K562 (cell line): ENCODE results near the gene SERPINE2. TPM values are rescaled to one million over a fixed set of nuclear protein-coding genes. Genes with fewer than 3 reads are reported as not detected.

ENCODE experiments used
- ETV6 ChIP-seq, 3 experiments: fragments of 150-350 bp in 1 of 3; sonication (generic) in 1 of 3; formaldehyde crosslinking in 1 of 3; IDR thresholded peaks; 2 replicates each; pipeline versions ENCODE4 v1.6.1 to v1.8.0; 2014 to 2022; ENCODE audit warnings: borderline replicate concordance in 2 of 3, low read depth in 2 of 3, antibody characterized with exemption in 1 of 3, low read length in 1 of 3, mild to moderate bottlenecking in 1 of 3, missing genetic modification reagents in 1 of 3
- HDAC3 ChIP-seq: fragments of 450-650 bp; IDR thresholded peaks from 2 replicates; pipeline ENCODE4 v1.6.1; 2018; ENCODE audit warnings: borderline replicate concordance, mild to moderate bottlenecking, moderate library complexity; ENCODE audit not compliant: partially characterized antibody
- SNAPC5 ChIP-seq: fragments of 250-450 bp; sonication (Bioruptor Pico); IDR thresholded peaks from 2 replicates; pipeline ENCODE4 v1.8.0; 2021; ENCODE audit warnings: moderate library complexity, mild to moderate bottlenecking, inconsistent platforms
- SRSF9 ChIP-seq: fragments of 200-400 bp; formaldehyde crosslinking; IDR thresholded peaks from 2 replicates; pipeline ENCODE4 v1.6.1; 2017; ENCODE audit warnings: low read depth, low read length, borderline replicate concordance
- TAF1 ChIP-seq: IDR thresholded peaks from 2 replicates; pipeline ENCODE4 v1.6.1; 2011; ENCODE audit warnings: mild to moderate bottlenecking, low read length, moderate library complexity; ENCODE audit not compliant: insufficient read depth, control insufficient read depth, severe bottlenecking; ENCODE audit errors: extremely low read depth
- THRB ChIP-seq: fragments of 450-650 bp; formaldehyde crosslinking; conservative IDR thresholded peaks from 2 replicates; pipeline ENCODE4 v1.4.0; 2022; ENCODE audit warnings: mild to moderate bottlenecking, missing genetic modification characterization
- TSC22D4 ChIP-seq: fragments of 450-650 bp; IDR thresholded peaks from 2 replicates; pipeline ENCODE4 v1.6.1; 2016; ENCODE audit warnings: missing genetic modification characterization, missing biosample characterization, control low read depth
- ZC3H8 ChIP-seq: fragments of 450-650 bp; IDR thresholded peaks from 2 replicates; pipeline ENCODE4 v1.6.1; 2017
- ZFX ChIP-seq: sonication (generic); formaldehyde crosslinking; IDR thresholded peaks from 2 replicates; pipeline ENCODE4 v1.8.0; 2022; ENCODE audit warnings: mild to moderate bottlenecking, missing genetic modification reagents, moderate library complexity
- ZNF217 ChIP-seq: sonication (generic); formaldehyde crosslinking; IDR thresholded peaks from 2 replicates; pipeline ENCODE4 v1.8.0; 2022; ENCODE audit warnings: mild to moderate bottlenecking, missing genetic modification reagents
- ZNF324 ChIP-seq: fragments of 250-450 bp; sonication (Bioruptor Pico); IDR thresholded peaks from 2 replicates; pipeline ENCODE4 v1.4.0; 2020; ENCODE audit warnings: mild to moderate bottlenecking
- ZNF644 ChIP-seq: fragments of 200-800 bp; sonication (Bioruptor generic); IDR thresholded peaks from 2 replicates; pipeline ENCODE4 v1.6.1; 2016; ENCODE audit warnings: low read depth, missing genetic modification characterization, missing compliant biosample characterization
- polyA plus RNA-seq, 8 experiments: library from polyadenylated mRNA; depleted of rRNA in 4 of 8; stranded (reverse) in 5 of 8; unstranded in 3 of 8; fragments of >200 nt; fragmentation: Nextera tagmentation in 2 of 8; fragmentation: Illumina TruSeq in 1 of 8; extraction: Ambion mirVana in 2 of 8; extraction: Trizol in 1 of 8; gene quantifications; 2 replicates each; pipeline versions ENCODE4 v1.2.1 to v1.2.3, GENCODE V29; 2011 to 2014; ENCODE audit warnings: inconsistent platforms in 1 of 8, missing spikeins in 1 of 8
- total RNA-seq, 7 experiments: library from RNA; depleted of rRNA in 6 of 7; stranded (reverse); fragments of >200 nt in 6 of 7; fragmentation: Illumina TruSeq in 2 of 7; extraction: Trizol in 2 of 7; gene quantifications; 2 replicates each; pipeline versions ENCODE4 v1.2.1 to v1.2.3, GENCODE V29; 2011 to 2021; ENCODE audit warnings: low replicate concordance in 1 of 7
- TF ChIP-seq, protein P1 (sequence below): fragments of 450-650 bp; formaldehyde crosslinking; IDR thresholded peaks from 2 replicates; pipeline ENCODE4 v1.4.0; 2020; ENCODE audit warnings: mild to moderate bottlenecking, moderate library complexity
- TF ChIP-seq, protein P2 (sequence below): fragments of 200-800 bp; sonication (Bioruptor generic); IDR thresholded peaks from 2 replicates; pipeline ENCODE4 v1.6.1; 2016; ENCODE audit warnings: missing genetic modification characterization, missing compliant biosample characterization
- TF ChIP-seq, protein P3 (sequence below): IDR thresholded peaks from 3 replicates; pipeline ENCODE4 v1.6.1; 2011; ENCODE audit warnings: borderline replicate concordance, mild to moderate bottlenecking; ENCODE audit not compliant: insufficient read length, insufficient read depth

The SERPINE2 gene
- total and polyA plus RNA-seq, 9 of the 15 experiments (the other 6 are each of a cell fraction or from before 2014, with no cell fraction given): 0.03 to 0.16 (median 0.13) TPM; not detected in 6

GRCh38 chr2:223957092-223957851 lies 81.8 kb downstream of the SERPINE2 start, which contains the start of gene MRPL44 (continued):
- TF ChIP-seq ZNF324 (CRISPR knock-in tag): no peak
- no peak for TF ChIP-seq SRSF9
- TF ChIP-seq SNAPC5 (CRISPR knock-in tag): no peak
- TF ChIP-seq, protein P1, sequence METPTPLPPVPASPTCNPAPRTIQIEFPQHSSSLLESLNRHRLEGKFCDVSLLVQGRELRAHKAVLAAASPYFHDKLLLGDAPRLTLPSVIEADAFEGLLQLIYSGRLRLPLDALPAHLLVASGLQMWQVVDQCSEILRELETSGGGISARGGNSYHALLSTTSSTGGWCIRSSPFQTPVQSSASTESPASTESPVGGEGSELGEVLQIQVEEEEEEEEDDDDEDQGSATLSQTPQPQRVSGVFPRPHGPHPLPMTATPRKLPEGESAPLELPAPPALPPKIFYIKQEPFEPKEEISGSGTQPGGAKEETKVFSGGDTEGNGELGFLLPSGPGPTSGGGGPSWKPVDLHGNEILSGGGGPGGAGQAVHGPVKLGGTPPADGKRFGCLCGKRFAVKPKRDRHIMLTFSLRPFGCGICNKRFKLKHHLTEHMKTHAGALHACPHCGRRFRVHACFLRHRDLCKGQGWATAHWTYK: no peak
- TF ChIP-seq ZFX: peak; percentile 53; the same call in 1 of the 2 replicates
- TF ChIP-seq, protein P2, sequence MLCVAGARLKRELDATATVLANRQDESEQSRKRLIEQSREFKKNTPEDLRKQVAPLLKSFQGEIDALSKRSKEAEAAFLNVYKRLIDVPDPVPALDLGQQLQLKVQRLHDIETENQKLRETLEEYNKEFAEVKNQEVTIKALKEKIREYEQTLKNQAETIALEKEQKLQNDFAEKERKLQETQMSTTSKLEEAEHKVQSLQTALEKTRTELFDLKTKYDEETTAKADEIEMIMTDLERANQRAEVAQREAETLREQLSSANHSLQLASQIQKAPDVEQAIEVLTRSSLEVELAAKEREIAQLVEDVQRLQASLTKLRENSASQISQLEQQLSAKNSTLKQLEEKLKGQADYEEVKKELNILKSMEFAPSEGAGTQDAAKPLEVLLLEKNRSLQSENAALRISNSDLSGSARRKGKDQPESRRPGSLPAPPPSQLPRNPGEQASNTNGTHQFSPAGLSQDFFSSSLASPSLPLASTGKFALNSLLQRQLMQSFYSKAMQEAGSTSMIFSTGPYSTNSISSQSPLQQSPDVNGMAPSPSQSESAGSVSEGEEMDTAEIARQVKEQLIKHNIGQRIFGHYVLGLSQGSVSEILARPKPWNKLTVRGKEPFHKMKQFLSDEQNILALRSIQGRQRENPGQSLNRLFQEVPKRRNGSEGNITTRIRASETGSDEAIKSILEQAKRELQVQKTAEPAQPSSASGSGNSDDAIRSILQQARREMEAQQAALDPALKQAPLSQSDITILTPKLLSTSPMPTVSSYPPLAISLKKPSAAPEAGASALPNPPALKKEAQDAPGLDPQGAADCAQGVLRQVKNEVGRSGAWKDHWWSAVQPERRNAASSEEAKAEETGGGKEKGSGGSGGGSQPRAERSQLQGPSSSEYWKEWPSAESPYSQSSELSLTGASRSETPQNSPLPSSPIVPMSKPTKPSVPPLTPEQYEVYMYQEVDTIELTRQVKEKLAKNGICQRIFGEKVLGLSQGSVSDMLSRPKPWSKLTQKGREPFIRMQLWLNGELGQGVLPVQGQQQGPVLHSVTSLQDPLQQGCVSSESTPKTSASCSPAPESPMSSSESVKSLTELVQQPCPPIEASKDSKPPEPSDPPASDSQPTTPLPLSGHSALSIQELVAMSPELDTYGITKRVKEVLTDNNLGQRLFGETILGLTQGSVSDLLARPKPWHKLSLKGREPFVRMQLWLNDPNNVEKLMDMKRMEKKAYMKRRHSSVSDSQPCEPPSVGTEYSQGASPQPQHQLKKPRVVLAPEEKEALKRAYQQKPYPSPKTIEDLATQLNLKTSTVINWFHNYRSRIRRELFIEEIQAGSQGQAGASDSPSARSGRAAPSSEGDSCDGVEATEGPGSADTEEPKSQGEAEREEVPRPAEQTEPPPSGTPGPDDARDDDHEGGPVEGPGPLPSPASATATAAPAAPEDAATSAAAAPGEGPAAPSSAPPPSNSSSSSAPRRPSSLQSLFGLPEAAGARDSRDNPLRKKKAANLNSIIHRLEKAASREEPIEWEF (CRISPR knock-in tag): no peak
- no peak for TF ChIP-seq ZC3H8
- no peak for TF ChIP-seq ZNF644 (tag)
- TF ChIP-seq, protein P3, sequence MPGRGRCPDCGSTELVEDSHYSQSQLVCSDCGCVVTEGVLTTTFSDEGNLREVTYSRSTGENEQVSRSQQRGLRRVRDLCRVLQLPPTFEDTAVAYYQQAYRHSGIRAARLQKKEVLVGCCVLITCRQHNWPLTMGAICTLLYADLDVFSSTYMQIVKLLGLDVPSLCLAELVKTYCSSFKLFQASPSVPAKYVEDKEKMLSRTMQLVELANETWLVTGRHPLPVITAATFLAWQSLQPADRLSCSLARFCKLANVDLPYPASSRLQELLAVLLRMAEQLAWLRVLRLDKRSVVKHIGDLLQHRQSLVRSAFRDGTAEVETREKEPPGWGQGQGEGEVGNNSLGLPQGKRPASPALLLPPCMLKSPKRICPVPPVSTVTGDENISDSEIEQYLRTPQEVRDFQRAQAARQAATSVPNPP: no peak
- TF ChIP-seq HDAC3: peak; percentile 58
- peak; percentile 90 for TF ChIP-seq TAF1
- TF ChIP-seq ETV6 (IDR thresholded peaks at IDR 0.05; ENCODE audit: borderline replicate concordance in 1 of 2, low read depth in 2 of 2, low read length in 1 of 2): no peak
- TF ChIP-seq ETV6 (CRISPR knock-in tag; IDR thresholded peaks at IDR 0.05; ENCODE audit: borderline replicate concordance): no peak
- TF ChIP-seq ZNF217: no peak
- no peak for TF ChIP-seq THRB (CRISPR knock-in tag)
- TF ChIP-seq TSC22D4 (tag): no peak
